SK-N-SH treated with all-trans-retinoic acid at 6 μM for 48 hours (cell line): ENCODE data around the gene PPP1R16B.

ENCODE experiments used
- ARNTL ChIP-seq: fragments of 450-650 bp; formaldehyde crosslinking; IDR thresholded peaks from 2 replicates; pipeline ENCODE4 v1.5.0; 2020; ENCODE audit warnings: low read depth, mild to moderate bottlenecking, moderate library complexity, borderline replicate concordance
- CREB5 ChIP-seq: fragments of 250-450 bp; sonication (Bioruptor Pico); IDR thresholded peaks from 2 replicates; pipeline ENCODE4 v1.5.1; 2020; ENCODE audit warnings: low read depth, mild to moderate bottlenecking, moderate library complexity
- CSDC2 ChIP-seq: fragments of 250-450 bp; sonication (Bioruptor Pico); IDR thresholded peaks from 2 replicates; pipeline ENCODE4 v1.5.0; 2020; ENCODE audit warnings: mild to moderate bottlenecking, moderate library complexity
- GLIS3 ChIP-seq: fragments of 250-450 bp; sonication (Bioruptor Pico); IDR thresholded peaks from 2 replicates; pipeline ENCODE4 v1.5.0; 2020; ENCODE audit warnings: mild to moderate bottlenecking, moderate library complexity
- OSR1 ChIP-seq: fragments of 250-450 bp; sonication (Bioruptor Pico); IDR thresholded peaks from 2 replicates; pipeline ENCODE4 v1.8.0; 2022; ENCODE audit warnings: moderate library complexity, mild to moderate bottlenecking, inconsistent platforms
- PATZ1 ChIP-seq: fragments of 250-450 bp; sonication (Bioruptor Pico); IDR thresholded peaks from 2 replicates; pipeline ENCODE4 v1.8.0; 2020; ENCODE audit warnings: mild to moderate bottlenecking, moderate library complexity, borderline replicate concordance
- POU6F1 ChIP-seq: fragments of 250-450 bp; sonication (Bioruptor Pico); IDR thresholded peaks from 2 replicates; pipeline ENCODE4 v1.8.0; 2021; ENCODE audit warnings: low read depth, mild to moderate bottlenecking, moderate library complexity, borderline replicate concordance
- PPARA ChIP-seq: fragments of 250-450 bp; sonication (Bioruptor Pico); IDR thresholded peaks from 2 replicates; pipeline ENCODE4 v1.5.0; 2020; ENCODE audit warnings: mild to moderate bottlenecking, borderline replicate concordance
- RARB ChIP-seq: fragments of 250-450 bp; sonication (Bioruptor Pico); IDR thresholded peaks from 2 replicates; pipeline ENCODE4 v1.8.0; 2021; ENCODE audit warnings: mild to moderate bottlenecking, moderate library complexity
- TOX ChIP-seq: fragments of 250-450 bp; sonication (Bioruptor Pico); IDR thresholded peaks from 2 replicates; pipeline ENCODE4 v1.8.0; 2021; ENCODE audit warnings: mild to moderate bottlenecking, moderate library complexity, borderline replicate concordance
- ZFP30 ChIP-seq: fragments of 450-650 bp; formaldehyde crosslinking; IDR thresholded peaks from 2 replicates; pipeline ENCODE4 v1.5.0; 2022; ENCODE audit warnings: mild to moderate bottlenecking, moderate library complexity
- ZNF70 ChIP-seq: fragments of 450-650 bp; formaldehyde crosslinking; IDR thresholded peaks from 2 replicates; pipeline ENCODE4 v1.5.0; 2020; ENCODE audit warnings: mild to moderate bottlenecking, moderate library complexity
- ZNF8 ChIP-seq: fragments of 450-650 bp; formaldehyde crosslinking; IDR thresholded peaks from 2 replicates; pipeline ENCODE4 v1.5.0; 2020; ENCODE audit warnings: mild to moderate bottlenecking, moderate library complexity
- TF ChIP-seq, protein P1 (sequence below): fragments of 250-450 bp; sonication (Bioruptor Pico); IDR thresholded peaks from 2 replicates; pipeline ENCODE4 v1.5.1; 2021; ENCODE audit warnings: mild to moderate bottlenecking, moderate library complexity

- no peak for TF ChIP-seq ARNTL (CRISPR knock-in tag)
- TF ChIP-seq POU6F1 (CRISPR knock-in tag): no peak
- no peak for TF ChIP-seq ZFP30 (CRISPR knock-in tag)
- no peak for TF ChIP-seq CREB5
- no peak for TF ChIP-seq CSDC2 (CRISPR knock-in tag)
- no peak for TF ChIP-seq ZNF70 (CRISPR knock-in tag)
- TF ChIP-seq, protein P1, sequence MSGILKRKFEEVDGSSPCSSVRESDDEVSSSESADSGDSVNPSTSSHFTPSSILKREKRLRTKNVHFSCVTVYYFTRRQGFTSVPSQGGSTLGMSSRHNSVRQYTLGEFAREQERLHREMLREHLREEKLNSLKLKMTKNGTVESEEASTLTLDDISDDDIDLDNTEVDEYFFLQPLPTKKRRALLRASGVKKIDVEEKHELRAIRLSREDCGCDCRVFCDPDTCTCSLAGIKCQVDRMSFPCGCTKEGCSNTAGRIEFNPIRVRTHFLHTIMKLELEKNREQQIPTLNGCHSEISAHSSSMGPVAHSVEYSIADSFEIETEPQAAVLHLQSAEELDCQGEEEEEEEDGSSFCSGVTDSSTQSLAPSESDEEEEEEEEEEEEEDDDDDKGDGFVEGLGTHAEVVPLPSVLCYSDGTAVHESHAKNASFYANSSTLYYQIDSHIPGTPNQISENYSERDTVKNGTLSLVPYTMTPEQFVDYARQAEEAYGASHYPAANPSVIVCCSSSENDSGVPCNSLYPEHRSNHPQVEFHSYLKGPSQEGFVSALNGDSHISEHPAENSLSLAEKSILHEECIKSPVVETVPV (CRISPR knock-in tag): no peak
- no peak for TF ChIP-seq PATZ1 (CRISPR knock-in tag)
- no peak for TF ChIP-seq OSR1 (CRISPR knock-in tag)
- TF ChIP-seq PPARA (CRISPR knock-in tag): no peak
- no peak for TF ChIP-seq TOX (CRISPR knock-in tag)
- no peak for TF ChIP-seq ZNF8 (CRISPR knock-in tag)
- TF ChIP-seq RARB: no peak
- TF ChIP-seq GLIS3 (CRISPR knock-in tag): no peak
These were observed 97.8 kb downstream of the PPP1R16B start for GRCh38 chr20:38903335-38903734.
